NCI-H2227 (cell line): Measurements from ENCODE around the gene CACNB1.

Experiments
- DNase-seq: peaks from one replicate; lab custom pipeline; 2025; ENCODE audit not compliant: unreplicated experiment; lab: John Stamatoyannopoulos, UW

Gene CACNB1

DNA sequence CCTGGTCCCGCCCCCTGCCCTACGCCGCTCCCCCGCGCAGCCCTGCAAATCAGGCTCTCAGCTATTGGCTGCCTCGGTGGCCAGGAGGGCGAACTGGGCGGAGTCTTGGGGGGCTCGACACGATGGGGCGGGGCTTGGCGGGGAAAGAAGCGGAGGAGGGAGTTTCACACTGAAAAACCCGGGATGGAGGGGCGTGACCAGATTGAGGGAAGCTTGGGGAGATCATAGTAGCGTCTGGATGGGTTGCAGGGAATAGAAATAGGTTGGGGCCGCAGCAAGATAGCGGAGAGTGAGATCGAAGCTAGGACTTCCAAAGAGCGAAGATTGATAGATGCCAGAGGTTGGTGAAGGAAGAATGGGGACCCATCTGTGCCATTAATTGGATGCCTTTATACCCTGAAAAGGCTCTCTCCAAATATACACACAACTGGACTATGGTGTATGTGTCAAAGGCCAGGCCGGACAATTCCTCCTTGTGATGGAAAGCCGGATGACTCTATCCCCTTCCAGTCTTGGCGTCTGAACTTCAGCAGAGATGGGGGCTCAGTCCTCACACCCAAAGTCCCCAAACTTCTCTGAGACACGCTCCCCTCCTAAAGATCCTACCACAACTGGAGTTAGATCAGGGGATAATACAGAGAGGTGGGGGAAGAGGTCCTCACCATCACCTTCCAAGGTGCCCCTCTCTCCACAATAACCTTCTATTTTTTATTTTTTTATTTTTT is 28.7 kb upstream of the CACNB1 start:
- peak; percentile 95 for DNase-seq

- peak; percentile 44 for DNase-seq
Measured at GRCh38 chr17:39225308-39225958, 28.0 kb upstream of the CACNB1 start, which contains the start of gene STAC2. STAC2 (minus strand) TSS chr17:39225945; CDS start chr17:39225502, 443 bp downstream.

- DNase-seq = peak; percentile 30
Measured at GRCh38 chr17:39224778-39225307, 27.4 kb upstream of the CACNB1 start.

DNA sequence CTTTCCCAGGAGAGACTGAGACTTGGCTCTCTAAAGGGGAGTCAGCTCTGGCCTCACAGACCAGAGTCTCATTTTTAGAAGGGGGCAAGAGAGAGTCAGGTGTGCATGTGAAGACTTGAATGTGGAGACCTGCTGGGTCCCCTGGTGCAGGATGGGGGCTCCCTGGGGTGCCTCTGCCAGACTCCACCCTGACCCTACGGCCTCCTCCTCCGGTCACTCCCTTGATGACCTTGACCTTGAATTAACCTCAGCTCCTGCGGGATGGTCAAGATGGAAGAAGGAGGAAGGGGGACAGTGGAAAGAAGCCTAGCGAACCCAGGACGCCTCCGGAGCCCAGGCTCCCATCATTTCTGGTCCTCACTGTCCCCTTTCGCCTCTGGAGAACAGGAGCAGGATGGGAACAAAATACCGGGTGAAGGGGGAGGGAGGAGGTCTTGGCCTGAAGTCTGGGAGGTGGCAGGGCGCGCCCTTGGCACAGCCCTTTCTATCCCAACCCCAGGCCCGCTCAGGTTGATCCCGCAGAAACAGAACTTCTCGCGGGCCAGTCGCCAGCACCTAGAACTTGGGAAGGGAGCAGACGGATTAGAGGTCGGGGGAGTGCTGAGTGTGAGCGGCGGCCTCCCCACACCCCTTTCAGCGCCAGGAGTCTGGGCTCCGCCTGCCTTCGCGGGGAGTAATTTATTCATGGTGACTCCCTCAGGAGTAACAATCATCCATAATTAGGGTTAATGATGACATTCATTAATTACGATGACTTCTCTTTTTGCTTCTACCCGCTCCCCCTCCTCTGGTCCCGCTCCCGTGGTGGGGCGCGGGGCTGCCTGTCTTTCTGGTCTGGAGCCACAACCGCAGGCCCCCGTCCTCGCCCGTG is 26.7 kb upstream of the CACNB1 start:
- no peak for DNase-seq

- DNase-seq = no peak
Measured at GRCh38 chr17:39222866-39223834, 25.7 kb upstream of the CACNB1 start.

GRCh38 chr17:39222151-39222550 is 24.7 kb upstream of the CACNB1 start:
- no peak for DNase-seq

GRCh38 chr17:39221572-39221971 is 24.1 kb upstream of the CACNB1 start:
- no peak for DNase-seq

- DNase-seq = no peak
Measured at GRCh38 chr17:39219647-39220154, 22.2 kb upstream of the CACNB1 start.

GRCh38 chr17:39218906-39219305 is 21.4 kb upstream of the CACNB1 start:
- no peak for DNase-seq

GRCh38 chr17:39217734-39218369 is 20.4 kb upstream of the CACNB1 start:
- DNase-seq = no peak

DNA sequence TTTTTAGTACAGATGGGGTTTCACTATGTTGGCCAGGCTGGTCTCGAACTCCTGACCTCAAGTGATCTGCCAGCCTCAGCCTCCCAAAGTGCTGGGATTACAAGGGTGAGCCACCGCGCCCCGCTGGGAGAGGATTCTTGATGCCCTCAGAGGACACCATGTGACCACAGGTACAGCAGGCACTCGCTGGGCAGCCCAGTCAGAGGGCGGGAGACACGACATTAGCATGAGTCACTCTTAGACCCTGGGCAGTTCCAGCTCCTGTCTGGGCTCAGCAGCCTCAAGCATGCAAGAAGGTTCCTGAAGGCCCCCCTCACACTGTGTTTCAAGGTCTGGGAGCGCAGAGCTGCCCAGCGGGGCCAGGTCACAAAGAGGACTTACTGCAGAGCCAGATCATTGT is 16.4 kb upstream of the CACNB1 start:
- no peak for DNase-seq

DNA sequence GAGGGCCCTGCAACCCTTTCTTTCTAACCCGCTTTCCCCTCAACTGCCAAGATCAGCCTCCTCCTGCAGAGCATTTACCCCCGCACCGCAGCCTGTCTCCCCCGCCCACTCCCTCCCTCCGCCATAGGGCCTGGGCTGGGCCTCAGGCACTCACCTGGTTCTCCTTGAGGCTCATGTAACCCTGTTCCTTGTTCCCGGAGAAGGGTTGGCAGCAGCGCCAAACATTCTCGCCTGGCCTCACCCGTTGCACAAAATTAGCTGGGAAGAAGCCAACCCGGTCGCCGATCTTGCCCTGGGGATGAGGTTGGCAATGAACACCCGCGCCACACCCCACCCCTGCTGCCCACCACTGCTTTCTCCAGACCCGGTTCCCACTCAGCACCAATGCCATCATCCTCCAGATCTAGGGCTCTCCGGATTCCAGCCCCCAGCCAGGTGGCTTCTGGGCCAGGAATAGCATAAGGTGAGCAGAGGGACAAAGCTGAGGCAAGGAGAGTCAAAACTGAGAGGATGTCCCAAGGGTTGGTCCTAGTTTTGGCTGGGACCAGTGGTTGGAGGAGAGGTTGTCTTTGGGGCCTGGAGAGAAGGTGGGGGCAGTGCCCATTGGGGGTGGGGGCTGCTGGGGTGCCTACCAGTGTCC is 15.5 kb upstream of the CACNB1 start:
- DNase-seq = no peak

DNA sequence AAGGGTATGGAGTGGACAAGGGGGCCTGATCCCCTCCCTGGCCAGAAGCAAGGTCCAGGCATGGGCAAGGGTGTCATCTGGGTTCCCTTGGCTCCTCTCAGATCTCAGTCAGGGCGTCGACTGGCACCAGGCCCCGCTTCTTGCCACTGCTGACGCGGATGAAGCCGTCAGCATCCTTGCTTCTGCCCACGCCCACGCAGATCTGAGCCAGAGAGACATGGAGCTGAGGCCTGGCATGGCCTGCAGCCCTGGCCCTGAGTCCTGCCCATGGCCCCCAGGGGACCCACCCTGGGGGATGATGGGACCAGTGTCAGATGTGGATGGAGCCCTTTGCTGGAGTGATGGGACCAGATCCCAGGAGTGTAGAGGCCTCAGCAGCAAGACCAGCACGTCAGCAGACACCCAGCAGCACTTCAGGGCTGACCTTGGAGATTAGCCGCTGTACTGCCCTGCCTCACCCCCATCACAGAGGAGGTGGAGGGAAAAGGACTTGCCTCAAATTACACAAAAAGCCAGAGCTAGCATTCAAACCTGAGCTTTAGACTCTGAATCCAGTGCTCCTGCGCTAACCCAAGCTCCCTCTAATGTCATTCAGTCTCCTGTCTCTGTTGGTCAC is 14.8 kb upstream of the CACNB1 start:
- no peak for DNase-seq

DNA sequence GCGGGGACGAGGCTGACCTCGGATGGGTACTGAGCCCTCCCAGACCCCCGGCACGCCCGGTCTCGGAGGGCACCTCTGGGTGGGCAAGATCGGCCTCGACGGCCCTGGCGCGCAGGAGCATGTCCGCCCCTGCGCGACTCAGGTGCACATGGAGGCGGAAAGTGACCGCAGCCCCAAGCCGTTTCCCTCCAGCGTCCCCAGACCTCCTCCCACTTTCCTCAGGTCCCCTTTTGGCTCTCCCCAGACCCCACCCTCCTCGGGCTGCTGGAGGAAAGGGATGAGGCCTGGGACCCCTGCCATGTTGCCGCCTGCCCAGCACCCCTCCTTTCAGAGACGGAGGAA is 12.6 kb upstream of the CACNB1 start:
- DNase-seq = no peak

GRCh38 chr17:39209317-39210092 is 12.0 kb upstream of the CACNB1 start:
- DNase-seq = peak; percentile 77

DNA sequence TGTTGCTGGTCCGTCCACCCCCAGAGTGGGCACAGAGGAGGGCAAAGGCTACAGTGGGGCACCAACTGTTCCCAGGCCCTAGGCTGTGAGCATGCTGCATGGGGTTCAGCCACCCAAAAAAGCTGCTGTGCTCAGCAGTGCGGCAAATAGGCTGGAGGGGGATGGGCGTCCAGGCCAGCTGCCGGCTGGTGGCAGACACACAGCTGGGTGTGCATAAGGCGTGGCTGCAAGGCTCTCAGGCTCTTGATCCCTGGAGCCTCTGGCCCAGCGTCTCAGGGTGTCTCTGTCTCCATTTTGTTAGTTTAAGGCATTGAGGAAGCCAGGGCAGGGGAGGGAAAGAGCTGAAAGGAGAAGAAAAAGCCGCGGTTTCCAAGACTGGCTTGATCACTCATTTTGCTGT is 11.4 kb upstream of the CACNB1 start:
- peak; percentile 27 for DNase-seq

DNA sequence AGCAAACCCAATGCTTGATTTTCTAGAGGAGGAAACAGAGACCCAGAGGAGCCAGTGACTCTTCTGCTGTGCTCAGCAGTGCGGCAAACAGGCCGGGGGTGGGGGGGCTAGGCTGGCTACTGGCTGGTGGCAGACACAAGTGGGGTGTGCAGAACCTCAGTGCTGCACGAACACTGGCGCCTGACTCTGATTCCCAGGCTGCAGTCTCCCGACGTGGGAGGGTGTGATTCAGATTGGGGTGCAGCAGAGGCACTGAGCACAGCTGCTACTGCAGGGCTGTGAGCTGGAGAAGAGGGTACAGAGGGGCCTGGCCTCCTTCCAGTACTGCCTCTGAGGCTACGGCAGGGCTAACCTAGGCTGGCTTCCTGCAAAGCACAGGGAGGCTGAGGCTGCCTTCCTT is 10.7 kb upstream of the CACNB1 start:
- no peak for DNase-seq

DNA sequence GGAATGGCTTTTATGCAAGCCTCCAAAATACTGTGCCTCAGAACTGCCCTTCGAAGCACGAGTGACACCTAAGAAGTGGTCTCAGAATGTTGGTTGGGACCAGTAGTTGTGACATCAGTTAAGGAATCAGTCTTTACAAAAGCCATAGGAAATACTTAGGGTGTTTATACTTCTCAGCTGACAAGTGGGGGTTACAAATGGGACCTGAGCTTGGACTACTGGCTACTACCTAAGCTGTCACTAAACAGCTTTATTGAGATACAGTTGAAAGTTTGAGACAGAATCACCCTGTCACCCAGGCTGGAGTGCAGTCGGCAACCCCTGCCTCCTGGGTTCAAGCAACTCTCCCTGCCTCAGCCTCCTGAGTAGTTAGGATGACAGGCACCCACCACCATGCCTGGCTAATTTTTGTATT is 7.7 kb upstream of the CACNB1 start:
- no peak for DNase-seq
